GM12872 (cell line): Measurements from ENCODE around the gene ITPK1.

Experiments used
- CTCF ChIP-seq: IDR thresholded peaks from 3 replicates; pipeline ENCODE4 v1.5.1; 2011; ENCODE audit warnings: low read depth, mild to moderate bottlenecking, low read length, moderate library complexity; ENCODE audit not compliant: insufficient read depth

The ITPK1 gene

GRCh38 chr14:92963301-92964123 lies 152.2 kb downstream of the ITPK1 start:
- TF ChIP-seq CTCF: no peak

- no peak for TF ChIP-seq CTCF
These were observed 153.0 kb downstream of the ITPK1 start for GRCh38 chr14:92962831-92963095.

GRCh38 chr14:92962031-92962830 lies 153.5 kb downstream of the ITPK1 start:
- no peak for TF ChIP-seq CTCF

- TF ChIP-seq CTCF: no peak
These were observed 154.2 kb downstream of the ITPK1 start for GRCh38 chr14:92961567-92961855.

GRCh38 chr14:92960706-92961566 lies 154.8 kb downstream of the ITPK1 start:
- no peak for TF ChIP-seq CTCF

- no peak for TF ChIP-seq CTCF
These were observed 155.7 kb downstream of the ITPK1 start for GRCh38 chr14:92959761-92960680.

- no peak for TF ChIP-seq CTCF
These were observed 156.6 kb downstream of the ITPK1 start for GRCh38 chr14:92959189-92959531.
